HG03064 (cell line): ENCODE measurements around the gene KCNT1.

Experiments used
- ATAC-seq: cut with Tn5 transposase; IDR thresholded peaks from one replicate; pipeline ENCODE4 v1.9.1; 2021; ENCODE audit warnings: low read depth; ENCODE audit not compliant: unreplicated experiment

The KCNT1 gene

DNA sequence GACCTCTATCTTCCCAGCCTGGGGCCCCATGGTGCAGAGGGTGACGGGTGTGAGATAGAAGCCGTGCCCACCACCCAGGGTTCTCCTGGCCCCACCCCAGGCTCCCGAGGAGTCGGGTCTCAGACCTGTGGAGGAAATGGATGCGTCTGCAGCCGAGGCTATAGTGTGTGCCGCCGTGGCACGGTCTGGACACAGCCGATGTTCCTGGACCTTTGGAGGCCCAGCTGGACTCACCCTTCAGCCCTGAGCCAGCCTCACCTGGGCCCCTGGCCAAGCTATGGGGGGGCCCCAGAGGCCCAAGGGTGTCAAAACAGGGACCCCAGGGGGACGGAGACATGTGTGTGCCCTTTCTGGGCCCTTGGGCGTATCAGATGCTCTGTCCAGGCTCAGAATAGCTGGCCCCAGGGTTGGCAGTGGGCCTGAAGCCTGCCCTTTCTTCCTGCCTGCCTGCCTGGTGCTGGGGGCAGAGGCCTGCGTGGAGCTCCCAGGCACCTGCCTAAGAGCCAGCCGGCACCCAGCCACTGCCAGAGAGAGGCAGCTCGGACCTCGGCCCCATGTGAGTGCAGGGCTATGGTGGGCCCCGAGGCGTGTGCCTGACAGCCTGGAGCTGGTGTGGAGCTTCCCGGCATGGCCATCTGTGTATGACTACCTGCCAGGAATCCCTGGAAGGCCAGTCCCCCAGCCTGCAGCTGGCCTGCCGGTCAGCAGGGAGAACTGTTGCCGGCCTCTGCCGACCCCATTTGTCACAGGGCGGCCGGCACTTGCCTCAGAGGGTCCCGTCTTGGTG, 41.8 kb downstream of the KCNT1 start:
- ATAC-seq = no peak

DNA sequence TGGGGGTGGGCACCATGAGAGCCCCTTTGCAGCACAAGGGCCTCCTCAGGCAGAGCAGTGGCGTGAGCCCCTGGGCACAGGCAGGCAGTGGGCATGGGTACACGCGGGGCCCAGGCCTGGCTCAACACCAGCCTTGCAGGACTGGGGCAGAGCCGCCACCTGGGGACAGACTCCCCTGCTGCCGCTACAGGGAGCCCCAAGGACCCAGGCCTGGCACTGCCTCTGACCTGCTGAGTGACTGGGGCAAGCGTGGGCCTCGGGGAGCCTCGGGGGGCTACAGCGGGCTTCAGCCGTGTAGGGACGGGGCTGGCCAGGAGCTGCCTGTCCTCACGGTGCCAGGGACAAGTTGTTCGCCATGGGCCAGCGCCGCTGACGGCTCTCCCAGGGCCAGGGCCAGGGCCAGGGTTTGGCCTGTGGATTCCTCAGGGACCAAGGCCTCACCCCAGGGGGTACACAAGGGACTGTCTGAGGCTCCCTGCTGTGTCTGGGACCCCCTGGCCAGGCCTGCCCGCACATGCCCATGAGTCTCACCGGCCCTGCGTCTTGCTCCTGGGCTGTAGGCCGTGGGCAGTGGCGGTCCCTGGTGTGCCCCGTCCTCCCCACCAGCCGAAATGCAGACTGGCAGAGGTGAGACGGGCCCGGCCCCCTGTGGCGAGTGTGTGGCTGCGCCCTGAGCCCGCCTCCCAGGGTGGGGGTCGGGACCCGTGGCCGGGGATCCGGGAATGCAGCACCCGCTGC, 42.5 kb downstream of the KCNT1 start:
- ATAC-seq = no peak

DNA sequence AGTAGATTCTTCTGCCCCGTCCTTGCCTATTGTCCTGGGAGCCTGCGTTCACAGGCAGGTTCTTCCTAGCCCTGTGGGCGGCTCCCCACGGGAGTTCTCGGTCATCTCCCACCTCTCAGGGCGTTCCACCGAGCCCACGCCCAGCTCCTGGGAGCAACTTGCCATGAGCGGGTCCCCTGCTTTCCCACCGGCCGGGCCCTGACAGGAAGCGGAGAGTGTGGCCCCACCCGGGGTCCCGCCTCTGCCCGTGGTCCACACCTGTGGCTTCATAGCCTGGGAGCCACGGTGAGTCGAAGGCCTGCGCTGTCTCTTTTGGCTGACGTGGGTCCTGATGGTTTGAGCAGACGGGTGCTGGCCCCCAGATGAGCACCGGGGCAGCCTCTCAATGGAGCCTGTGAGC, 43.2 kb downstream of the KCNT1 start:
- ATAC-seq = no peak

DNA sequence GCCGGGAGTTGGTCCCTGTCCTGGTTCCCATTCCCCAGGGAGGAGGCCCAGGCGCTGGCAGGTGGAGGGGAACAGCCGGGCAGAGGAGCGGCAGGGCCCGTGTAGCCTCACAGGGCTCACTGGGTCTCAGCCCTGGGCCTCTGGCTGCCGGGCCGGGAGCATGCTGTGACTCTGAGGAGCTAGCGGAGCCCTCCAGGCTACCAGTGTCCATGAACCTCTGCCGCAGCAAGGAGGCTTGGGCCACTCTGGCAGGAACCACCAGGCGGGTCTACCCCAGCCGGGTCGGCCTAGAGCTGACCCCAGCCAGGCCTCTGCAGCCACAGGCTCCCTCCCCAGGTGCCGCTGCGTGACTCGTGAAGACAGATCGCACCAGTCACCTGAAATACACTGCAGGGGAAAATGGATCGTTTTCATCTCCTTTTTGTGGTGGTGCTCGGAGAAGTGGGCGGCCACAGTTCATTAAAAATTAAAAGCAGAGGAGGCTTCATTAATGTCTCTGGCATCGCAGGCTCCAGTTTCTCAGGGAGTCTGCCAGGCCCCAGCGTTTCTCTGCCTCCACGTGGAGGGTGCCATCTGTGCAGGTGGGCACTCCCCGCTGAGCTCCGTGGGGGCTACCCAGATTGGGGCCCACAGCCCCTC, 43.8 kb downstream of the KCNT1 start:
- ATAC-seq = no peak

DNA sequence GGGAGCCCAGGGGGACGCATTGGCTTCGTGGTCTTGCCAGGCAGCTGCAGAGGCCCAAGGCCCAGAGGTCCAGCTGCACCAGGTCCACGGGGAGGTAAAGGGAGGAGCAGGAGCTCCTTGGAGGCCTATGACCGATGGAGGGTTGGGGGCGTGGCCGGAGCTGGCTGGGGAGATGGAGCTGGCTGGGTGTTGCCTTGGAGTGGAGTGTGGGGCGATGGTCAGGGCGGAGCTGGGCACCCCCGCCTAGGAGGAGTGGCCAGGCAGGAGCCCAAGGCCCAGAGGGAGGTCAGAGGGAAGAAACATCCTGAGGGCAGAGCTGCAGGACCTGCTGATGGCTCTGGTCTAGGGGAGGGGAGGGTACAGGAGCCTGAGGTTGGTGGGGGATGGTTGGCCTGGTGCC, 44.6 kb downstream of the KCNT1 start:
- ATAC-seq = no peak

DNA sequence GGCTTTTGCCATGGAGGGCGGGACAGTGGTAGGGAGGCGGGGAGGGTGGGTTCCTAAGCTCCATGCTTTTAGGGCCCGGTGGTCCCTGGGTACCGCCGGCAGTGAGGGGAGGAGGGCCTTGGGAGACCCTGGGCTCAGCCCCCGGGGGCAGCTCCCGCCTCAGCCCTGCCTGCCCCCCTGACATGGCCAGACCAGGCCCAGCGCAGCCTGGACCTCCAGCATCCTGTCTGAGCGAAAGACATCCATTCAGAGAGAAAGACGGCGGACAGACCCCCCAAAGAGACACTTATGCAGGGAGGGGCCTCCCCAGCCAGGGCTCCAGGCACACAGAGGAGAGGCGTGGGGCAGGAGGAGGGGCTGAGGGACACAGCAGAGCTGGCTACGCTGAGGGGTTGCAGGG, 45.3 kb downstream of the KCNT1 start:
- no peak for ATAC-seq

DNA sequence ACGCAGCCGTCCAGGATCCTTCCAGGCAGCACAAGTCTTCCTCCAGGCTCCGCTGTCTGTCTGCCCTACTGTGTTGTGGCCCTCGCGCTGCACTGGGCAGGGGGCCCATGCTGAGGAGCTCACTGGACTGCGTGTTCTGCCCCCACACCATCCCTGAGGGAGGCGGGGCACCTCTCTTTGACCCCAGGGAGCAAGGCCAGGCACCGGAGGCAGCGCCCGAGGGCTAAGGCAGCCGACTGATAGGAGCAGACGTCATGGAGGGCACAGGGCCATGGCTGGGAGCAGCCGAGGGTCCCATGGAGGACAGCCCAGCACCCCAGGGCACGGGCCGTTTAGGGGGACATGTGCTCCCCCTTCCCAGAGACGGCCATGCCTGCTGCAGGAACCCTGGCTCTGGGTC, 46.7 kb downstream of the KCNT1 start:
- no peak for ATAC-seq

DNA sequence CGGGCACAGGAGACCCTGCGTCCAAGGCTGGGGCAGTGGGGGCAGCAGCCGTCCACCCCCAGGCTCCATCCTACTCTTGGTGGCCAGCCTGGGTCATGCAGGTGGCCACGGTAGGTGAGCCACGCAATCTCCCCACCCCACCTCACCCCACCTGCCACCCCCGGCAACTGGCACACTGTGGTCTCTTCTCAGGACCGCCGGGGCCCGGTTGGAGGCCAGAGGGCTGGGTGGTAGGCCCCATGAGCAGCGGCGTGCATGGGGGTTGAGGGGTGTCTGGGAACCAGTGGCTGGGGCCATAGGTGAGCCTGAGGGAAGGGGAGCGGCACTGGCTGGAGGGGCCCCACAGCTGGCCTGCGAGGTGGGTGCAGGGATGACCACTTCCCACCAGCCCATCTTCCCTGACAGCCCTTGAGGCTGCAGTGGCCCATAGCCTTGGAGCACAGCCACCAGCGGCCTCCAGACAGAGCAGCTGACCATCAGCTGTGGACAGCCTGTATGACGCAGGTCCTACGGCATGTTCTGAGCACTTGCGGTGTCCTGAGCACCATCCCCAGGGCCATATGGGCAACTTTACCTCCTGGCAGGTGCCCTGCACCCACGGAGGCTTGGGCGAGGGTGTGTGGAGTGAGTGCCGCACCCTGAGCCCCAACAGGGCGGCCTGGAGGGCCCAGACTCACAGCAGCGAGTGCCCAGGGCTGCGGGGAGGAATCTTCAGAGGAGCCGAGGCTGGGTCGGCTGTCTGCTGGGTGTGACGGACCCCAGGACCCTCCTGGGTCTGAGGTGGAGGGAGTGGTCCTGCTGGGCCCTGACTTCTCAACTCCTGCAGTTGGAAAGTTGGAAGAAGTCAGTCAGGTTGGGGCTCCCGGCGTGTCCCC, 47.4 kb downstream of the KCNT1 start:
- ATAC-seq = no peak

DNA sequence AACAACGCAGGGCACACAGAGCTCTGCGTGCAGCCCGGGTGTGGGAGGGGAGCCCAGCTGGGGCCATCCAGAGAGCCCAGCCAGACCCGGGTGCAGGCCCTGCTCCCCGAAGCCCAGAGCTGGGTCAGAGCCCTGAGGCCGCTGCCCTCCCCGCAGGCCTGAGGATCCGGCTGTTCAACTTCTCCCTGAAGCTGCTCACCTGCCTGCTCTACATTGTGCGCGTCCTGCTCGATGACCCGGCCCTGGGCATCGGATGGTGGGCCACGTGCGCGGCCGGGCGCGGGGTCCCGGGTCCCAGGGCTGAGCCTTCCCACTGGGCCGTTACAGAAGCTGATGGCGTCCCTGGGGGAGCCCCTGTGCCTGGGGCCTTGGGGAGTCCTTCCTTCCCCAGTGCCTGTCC, 48.8 kb downstream of the KCNT1 start:
- ATAC-seq = no peak

DNA sequence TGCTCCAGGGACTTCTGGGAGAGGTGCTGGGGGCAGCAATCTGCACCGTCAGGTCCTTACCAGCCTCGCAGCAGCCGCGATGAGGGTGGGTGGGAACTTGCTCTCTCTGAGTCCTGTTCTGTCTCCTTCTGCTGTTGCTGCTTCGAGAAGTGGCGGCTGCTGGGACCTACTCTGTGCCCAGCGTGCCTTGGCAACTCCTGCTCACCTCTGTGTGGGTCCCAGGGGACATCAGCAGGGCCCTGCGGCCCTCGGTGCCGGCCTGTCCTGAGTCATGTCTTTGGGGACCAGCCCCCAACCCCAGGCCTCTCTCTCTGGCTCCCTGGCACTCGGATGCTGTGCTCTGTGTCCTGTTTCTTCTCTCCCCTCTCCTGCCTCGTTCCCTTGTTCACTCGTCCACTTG, 49.5 kb downstream of the KCNT1 start:
- ATAC-seq = no peak

DNA sequence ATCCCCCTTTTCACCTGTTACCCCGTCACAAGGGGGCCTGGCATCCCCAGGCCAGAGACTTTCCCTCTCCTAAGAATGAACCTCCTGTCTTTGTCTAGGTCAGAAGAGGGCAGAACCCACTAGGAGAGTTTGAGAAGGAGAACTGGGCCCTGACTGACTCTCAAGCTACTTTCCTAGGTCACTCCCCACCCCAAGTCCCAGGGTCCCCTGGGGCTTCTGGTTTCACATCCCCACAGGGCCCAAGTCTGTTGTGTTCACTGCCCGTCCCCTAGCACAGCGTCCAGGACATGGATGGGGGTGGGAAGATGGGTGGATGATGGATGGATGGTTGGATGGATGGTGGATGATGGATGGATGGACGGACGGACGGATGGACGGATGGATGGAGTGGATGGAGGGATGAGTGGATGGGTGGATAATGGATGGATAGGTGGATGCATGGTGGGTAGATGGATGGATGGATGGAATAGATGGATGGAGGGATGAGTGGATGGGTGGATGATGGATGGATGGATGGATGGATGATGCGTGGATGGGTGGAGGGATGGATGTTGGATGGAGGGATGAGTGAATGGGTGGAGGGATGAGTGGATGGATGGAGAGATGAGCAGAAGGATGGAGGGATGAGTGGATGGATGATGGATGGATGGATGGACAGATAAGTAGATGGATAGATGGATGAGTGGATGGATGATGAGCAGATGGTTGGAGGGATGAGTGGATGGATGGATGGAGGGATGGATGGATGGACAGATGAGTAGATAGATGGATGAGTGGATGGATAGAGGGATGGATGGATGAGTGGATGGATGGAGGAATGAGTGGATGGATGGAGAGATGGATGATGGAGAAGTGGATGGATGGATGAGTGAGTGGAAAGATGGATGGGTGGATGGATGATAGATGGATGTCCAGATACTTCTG, 50.6 kb downstream of the KCNT1 start:
- no peak for ATAC-seq

DNA sequence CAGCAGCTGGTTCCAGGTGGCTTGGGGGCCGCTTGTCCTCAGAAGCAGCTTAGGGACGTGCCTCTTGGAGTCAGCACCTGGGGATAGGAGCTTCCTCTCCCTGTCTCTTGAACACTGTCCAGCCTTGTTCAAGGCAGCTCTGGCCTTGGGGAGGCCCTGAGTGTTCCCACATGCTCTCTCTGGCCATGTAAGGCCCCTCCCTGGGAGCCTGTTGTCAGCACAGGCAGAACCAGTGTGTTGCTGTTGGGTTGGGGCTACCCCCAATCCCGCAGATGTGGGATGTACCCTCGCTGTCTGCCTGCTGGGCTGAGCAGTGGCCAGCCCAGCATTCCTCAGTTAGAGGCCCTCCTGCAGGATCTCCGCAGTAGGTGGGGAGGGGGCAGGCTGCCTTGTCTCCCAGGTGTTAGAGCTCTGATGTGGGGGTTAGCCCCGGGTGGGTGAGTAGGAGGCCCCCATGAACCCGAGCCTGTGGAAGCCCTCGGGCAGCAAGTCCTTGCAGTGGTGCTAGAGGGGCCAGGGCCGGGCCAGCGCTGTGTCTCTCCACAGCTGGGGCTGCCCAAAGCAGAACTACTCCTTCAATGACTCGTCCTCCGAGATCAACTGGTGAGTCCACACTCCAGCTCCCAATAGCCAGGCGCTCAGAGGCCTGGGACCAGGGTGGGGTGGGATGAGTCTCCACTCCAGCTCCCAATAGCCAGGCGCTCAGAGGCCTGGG, 51.6 kb downstream of the KCNT1 start:
- ATAC-seq = no peak

DNA sequence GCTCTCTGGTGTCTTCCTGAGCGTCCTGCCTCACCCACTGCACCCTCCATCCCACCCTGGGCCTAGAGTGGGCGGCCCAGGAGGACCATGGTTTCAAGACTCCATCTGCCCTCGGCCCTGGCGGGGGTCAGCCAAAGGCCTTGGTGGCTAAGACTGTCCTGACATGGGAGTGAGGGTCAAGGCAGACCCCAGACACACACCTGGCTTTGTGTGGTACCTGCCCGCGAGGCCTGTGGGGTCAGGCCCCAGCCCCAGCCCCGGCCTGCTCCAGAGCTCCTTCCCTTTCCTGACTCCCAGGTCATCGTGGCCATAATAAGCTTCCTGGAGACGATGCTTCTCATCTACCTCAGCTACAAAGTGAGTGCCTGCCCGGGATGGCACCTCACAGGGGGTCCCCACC, 54.6 kb downstream of the KCNT1 start:
- ATAC-seq = no peak

DNA sequence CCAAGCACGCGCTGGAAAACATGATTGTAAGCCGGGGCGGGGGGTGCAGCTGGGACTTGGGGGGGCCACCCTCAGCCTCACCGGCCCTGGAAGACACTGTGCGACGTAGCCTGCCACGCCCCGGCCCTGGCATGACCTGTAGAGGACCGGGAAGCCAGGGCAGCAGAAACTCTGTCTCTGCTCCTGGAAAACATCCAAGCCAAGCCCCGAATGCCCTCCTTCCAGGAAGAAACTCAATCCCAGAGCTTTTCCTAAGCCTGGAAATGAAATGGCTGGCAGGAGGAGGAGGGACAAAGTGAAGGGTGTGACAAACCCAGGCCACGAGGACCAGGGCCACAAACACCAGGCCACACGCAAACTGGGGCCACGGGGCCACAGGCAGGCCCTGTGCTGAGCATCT, 55.4 kb downstream of the KCNT1 start:
- ATAC-seq = no peak

DNA sequence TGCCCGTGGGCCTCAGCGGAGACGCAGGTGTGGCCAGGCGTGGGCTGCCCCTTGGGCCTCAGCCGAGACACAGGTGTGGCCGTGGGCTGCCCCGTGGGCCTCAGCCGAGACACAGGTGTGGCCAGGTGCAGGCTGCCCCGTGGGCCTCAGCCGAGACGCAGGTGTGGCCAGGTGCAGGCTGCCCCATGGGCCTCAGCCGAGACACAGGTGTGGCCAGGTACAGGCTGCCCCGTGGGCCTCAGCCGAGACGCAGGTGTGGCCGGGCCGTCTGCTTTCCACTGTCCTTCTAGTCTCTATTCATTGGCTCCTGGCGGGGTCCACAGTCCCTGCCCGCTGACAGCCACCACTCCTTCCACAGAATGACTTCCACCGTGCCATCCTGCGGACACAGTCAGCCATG, 56.1 kb downstream of the KCNT1 start:
- no peak for ATAC-seq

DNA sequence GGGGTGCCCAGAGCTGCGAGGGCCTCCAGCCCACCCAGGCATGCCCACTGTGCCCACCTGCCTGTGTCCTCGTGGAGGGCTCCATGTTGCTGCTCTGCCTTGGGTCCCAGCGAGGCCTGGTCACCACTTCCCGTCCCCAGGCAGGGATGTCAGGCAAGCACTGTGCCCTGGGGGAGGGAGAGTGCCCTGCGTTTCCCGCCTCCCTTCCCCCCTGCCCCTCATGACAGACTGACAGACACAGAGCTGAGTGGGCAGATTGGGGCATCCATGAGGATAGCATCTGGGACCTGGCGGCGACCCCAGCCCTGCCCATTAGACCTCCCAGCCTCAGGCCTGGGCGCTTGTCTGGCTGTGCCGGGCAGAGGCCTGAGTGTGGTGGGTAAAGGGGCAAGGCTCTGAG, 56.9 kb downstream of the KCNT1 start:
- no peak for ATAC-seq

DNA sequence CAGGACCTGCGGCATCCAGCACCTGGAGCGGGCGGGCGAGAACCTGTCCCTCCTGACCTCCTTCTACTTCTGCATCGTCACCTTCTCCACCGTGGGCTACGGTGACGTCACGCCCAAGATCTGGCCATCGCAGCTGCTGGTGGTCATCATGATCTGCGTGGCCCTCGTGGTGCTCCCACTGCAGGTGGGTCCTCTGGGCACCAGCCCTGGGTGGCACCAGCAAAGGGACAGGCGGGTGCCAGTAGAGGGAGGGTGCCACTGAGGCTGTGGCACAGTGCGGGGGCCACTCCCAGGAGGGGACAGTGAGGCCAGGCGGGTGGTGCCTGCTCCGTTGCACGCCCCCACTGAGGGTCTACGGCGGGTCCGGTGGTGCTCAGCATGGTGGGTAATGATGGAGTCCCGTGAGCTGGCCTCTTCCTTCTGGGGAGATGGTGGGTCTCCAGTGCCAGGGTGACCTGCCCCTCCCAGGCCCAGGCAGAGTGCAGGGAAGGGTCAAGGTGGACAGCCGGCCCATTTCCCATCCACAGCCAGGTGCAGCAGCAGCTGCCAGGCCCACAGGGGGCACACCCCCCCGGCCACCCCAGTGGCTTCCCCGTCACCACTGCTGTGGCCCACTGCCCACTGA, 57.8 kb downstream of the KCNT1 start:
- ATAC-seq = no peak

DNA sequence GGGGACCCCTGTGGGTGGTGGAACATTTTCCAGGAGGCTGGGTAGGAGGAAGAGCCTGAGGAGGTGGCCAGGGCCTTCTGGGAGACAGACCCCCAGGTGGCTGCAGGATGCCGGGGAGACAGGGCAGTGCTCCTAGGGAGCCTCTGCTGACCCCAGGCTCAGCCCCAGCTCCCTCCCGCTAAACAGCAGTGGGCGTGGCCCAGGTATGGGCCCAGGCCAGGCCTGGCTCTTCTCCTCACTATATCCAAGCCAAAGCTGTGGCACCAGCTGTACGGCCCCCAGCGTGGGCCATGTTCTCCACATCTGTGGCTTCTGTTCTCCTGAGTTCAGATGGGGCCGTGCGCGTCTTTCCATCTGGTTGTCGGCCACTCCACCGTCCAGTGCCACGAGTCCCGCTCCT, 58.5 kb downstream of the KCNT1 start:
- no peak for ATAC-seq
